Measurements from ENCODE around the gene AMPH. TPM values are rescaled to one million over a fixed set of nuclear protein-coding genes. Genes with fewer than 3 reads are reported as not detected.

Gene AMPH
- polyA plus RNA-seq, 1 donor (not counting 4 experiments of a cell fraction or from before 2014, with no cell fraction given): not detected

DNA sequence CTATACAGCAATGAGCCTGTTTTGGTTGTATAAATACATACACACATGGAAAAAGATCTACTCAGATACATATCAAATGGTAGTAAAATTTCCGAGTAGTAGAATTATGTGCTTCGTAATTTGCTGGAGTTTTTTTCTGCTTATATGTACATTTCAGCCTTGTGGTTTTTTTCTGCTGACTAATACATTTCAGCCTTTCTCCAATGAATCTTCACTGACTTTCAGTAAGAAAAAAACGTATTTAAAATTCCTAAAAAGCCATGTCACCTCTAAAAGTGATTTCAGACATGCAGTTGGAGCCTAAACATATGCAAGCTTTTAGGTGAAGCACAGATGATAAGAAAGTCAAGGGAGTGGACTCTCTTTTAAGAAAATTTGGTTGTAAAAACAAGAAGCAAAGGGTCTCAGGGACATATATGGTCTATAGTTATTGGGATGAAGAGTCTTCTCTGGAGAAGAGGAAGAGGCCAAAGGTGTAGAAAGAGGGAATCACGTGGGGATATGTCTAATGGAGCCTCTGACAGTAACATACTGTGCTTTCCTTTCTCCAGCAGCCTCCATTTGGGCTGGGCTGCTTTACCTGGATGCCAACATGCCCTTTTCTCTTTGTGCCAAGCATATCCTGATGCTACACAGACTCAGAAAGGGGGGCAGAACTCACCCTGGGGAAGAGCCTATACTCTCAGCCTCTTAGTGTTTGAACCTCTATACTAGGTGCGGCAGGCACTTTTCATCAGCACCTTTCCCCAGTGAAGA lies 2.4 kb downstream of the AMPH start:
- peaks cover 28% of the 10 kb centered on the region for H3K27me3 ChIP-seq (ENCODE audit: control insufficient read depth, extremely low read depth, insufficient read depth, low read length)
- TF ChIP-seq EZH2 (IDR thresholded peaks at IDR 0.05; ENCODE audit: low read length): no peak
- TF ChIP-seq, protein P1, sequence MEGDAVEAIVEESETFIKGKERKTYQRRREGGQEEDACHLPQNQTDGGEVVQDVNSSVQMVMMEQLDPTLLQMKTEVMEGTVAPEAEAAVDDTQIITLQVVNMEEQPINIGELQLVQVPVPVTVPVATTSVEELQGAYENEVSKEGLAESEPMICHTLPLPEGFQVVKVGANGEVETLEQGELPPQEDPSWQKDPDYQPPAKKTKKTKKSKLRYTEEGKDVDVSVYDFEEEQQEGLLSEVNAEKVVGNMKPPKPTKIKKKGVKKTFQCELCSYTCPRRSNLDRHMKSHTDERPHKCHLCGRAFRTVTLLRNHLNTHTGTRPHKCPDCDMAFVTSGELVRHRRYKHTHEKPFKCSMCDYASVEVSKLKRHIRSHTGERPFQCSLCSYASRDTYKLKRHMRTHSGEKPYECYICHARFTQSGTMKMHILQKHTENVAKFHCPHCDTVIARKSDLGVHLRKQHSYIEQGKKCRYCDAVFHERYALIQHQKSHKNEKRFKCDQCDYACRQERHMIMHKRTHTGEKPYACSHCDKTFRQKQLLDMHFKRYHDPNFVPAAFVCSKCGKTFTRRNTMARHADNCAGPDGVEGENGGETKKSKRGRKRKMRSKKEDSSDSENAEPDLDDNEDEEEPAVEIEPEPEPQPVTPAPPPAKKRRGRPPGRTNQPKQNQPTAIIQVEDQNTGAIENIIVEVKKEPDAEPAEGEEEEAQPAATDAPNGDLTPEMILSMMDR (optimal IDR thresholded peaks at IDR 0.05 in 1 of 3, IDR thresholded peaks at IDR 0.05 in 1 of 3, conservative IDR thresholded peaks at IDR 0.05 in 1 of 3; ENCODE audit: extremely low read depth in 1 of 3, insufficient read depth in 2 of 3, low read length in 3 of 3): no peak
- no peaks in the 10 kb centered on the region for H3K79me2 ChIP-seq (ENCODE audit: control insufficient read depth, insufficient read depth, low read length)
- no peak overlapping the region for H2AFZ ChIP-seq (ENCODE audit: control insufficient read depth, low read length)
- FAIRE-seq: no peak
- H3K36me3 ChIP-seq (ENCODE audit: control insufficient read depth in 2 of 2, extremely low read depth in 1 of 2, insufficient read depth in 2 of 2, low read length in 2 of 2): no peaks in the 10 kb centered on the region
- no peak for DNase-seq (ENCODE audit: low read depth, low spot score)
- H3K4me2 ChIP-seq (ENCODE audit: control insufficient read depth, extremely low read depth, insufficient read depth, low read depth, low read length): no peak overlapping the region
- H3K4me3 ChIP-seq (ENCODE audit: control insufficient read depth in 2 of 3, extremely low read depth in 1 of 3, insufficient read depth in 2 of 3, low read depth in 1 of 3, low read length in 3 of 3): no peak overlapping the region
- no peaks in the 10 kb centered on the region for H3K9me1 ChIP-seq (ENCODE audit: control insufficient read depth, extremely low read depth, insufficient read depth, low read length)
- no peaks in the 10 kb centered on the region for H3K9me3 ChIP-seq (ENCODE audit: control insufficient read depth, low read depth, low read length)
- dilution Hi-C loops (cut with MboI; ENCODE audit: extremely low pct_ligation_motif_present, low sequenced_read_pairs): no loop called here
- no peaks in the 10 kb centered on the region for H3K4me1 ChIP-seq (ENCODE audit: control insufficient read depth, extremely low read depth, insufficient read depth, low read length)
- no peak overlapping the region for H3K9ac ChIP-seq (ENCODE audit: control insufficient read depth, extremely low read depth, insufficient read depth, low read length)
- H4K20me1 ChIP-seq (ENCODE audit: control insufficient read depth, extremely low read depth, insufficient read depth, low read length): no peaks in the 10 kb centered on the region
- no peak overlapping the region for H3K27ac ChIP-seq (ENCODE audit: control insufficient read depth, insufficient read depth, low read length)

- Histone ChIP-seq H2AFZ (ENCODE audit: control insufficient read depth, low read length) (no peak overlapping the region), H3K4me3 (ENCODE audit: control insufficient read depth in 2 of 3, extremely low read depth in 1 of 3, insufficient read depth in 2 of 3, low read depth in 1 of 3, low read length in 3 of 3) (no peak overlapping the region), H3K9me3 (ENCODE audit: control insufficient read depth, low read depth, low read length) (no peaks in the 10 kb centered on the region), H3K9me1 (ENCODE audit: control insufficient read depth, extremely low read depth, insufficient read depth, low read length) (no peaks in the 10 kb centered on the region), H3K27me3 (ENCODE audit: control insufficient read depth, extremely low read depth, insufficient read depth, low read length) (peaks cover 16% of the 10 kb centered on the region), H4K20me1 (ENCODE audit: control insufficient read depth, extremely low read depth, insufficient read depth, low read length) (no peaks in the 10 kb centered on the region), H3K36me3 (ENCODE audit: control insufficient read depth in 2 of 2, extremely low read depth in 1 of 2, insufficient read depth in 2 of 2, low read length in 2 of 2) (no peaks in the 10 kb centered on the region), H3K27ac (ENCODE audit: control insufficient read depth, insufficient read depth, low read length) (no peak overlapping the region), H3K9ac (ENCODE audit: control insufficient read depth, extremely low read depth, insufficient read depth, low read length) (no peak overlapping the region), H3K79me2 (ENCODE audit: control insufficient read depth, insufficient read depth, low read length) (no peaks in the 10 kb centered on the region), H3K4me1 (ENCODE audit: control insufficient read depth, extremely low read depth, insufficient read depth, low read length) (no peaks in the 10 kb centered on the region), H3K4me2 (ENCODE audit: control insufficient read depth, extremely low read depth, insufficient read depth, low read depth, low read length) (no peak overlapping the region)
- no peak for DNase-seq (ENCODE audit: low read depth, low spot score)
- TF ChIP-seq, protein P1 (optimal IDR thresholded peaks at IDR 0.05 in 1 of 3, IDR thresholded peaks at IDR 0.05 in 1 of 3, conservative IDR thresholded peaks at IDR 0.05 in 1 of 3; ENCODE audit: extremely low read depth in 1 of 3, insufficient read depth in 2 of 3, low read length in 3 of 3): no peak
- TF ChIP-seq EZH2 (IDR thresholded peaks at IDR 0.05; ENCODE audit: low read length): no peak
- dilution Hi-C loops (cut with MboI; ENCODE audit: extremely low pct_ligation_motif_present, low sequenced_read_pairs): no loop called here
- no peak for FAIRE-seq
Observed at GRCh38 chr7:38625866-38626265, 5.3 kb downstream of the AMPH start.
